ENCODE data around the gene TIFAB.

DNA sequence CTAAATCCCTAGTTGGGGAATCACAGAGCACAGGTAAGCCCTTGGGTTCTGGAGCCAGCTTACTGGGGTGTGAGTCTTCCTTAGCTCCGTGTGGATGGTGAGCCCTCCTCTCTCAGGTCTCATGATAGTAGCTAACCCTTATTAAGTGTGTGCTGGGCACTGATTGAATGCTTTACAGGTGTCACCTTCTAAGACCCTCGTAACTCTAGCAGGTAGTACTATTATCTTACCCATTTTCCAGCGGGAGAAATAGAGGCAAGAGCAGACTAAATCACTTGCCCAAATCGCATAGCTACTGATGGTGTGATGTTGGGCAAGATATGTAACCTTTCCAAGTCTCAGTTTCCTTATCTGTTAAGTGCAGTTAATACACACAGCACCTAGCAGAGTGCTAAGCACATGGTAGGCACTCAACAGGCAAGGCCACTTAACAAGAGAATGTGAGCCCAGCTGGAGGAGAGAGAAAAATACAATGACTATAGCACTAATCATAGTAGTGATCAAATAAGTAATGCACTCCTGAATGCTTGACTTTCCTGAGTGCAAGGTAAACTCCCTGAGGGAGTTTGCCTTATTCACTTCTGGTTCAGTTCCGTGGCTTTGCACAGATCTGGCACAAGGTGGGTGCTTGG is 4.7 kb downstream of the TIFAB start, which contains the start of gene DCANP1:
- TF ChIP-seq POLR2A (IDR thresholded peaks at IDR 0.05; ENCODE audit: low read length) (no peak), GATA1 (IDR thresholded peaks at IDR 0.05; ENCODE audit: low read depth, low read length) (no peak)
